Bronchial epithelial cell (primary cell): ENCODE data around the gene SYNE1. TPM values are rescaled to one million over a fixed set of nuclear protein-coding genes. Genes with fewer than 3 reads are reported as not detected.
"Not testable (repeated sequence)": the region's sequence is repeated elsewhere in the genome, so short reads cannot be mapped to it uniquely, and the experiment has no call there.

ENCODE experiments used
- DNase-seq: peaks from one replicate; pipeline ENCODE4 v3.0.0-alpha.2; 2010; ENCODE audit warnings: low read depth
- FAIRE-seq: peaks from 2 replicates; lab custom pipeline; 2011; peaks lifted over from hg19 to GRCh38; lab: Jason Lieb, UNC
- H3K27me3 ChIP-seq: 2 replicates; pipeline ENCODE4 v1.5.1; 2011; ENCODE audit warnings: low read length; ENCODE audit not compliant: control insufficient read depth, insufficient read depth
- H3K36me3 ChIP-seq: 2 replicates; pipeline ENCODE4 v1.5.1; 2011; ENCODE audit warnings: low read length; ENCODE audit not compliant: control insufficient read depth, insufficient read depth
- H3K4me3 ChIP-seq: 2 replicates; pipeline ENCODE4 v1.5.1; 2011; ENCODE audit warnings: mild to moderate bottlenecking, low read depth, low read length, control low read depth
- CTCF ChIP-seq: IDR thresholded peaks from 2 replicates; pipeline ENCODE4 v1.5.1; 2011; ENCODE audit warnings: mild to moderate bottlenecking, moderate library complexity, low read length, control low read depth, inconsistent platforms; ENCODE audit not compliant: insufficient read depth, severe bottlenecking
- total RNA-seq: library from RNA; depleted of rRNA; stranded (reverse); fragments of >200 nt; gene quantifications from 2 replicates; pipeline ENCODE4 v1.2.1, GENCODE V29; 2014

The SYNE1 gene
- total RNA-seq, 1 donor from 2014 or later: 15.8 TPM

- no peak for DNase-seq
- Histone ChIP-seq H3K36me3 (no peaks in the 10 kb centered on the region), H3K4me3 (no peak overlapping the region), H3K27me3 (no peaks in the 10 kb centered on the region)
- no peak for TF ChIP-seq CTCF
- FAIRE-seq: no peak
Measured at GRCh38 chr6:152441902-152442301, 195.3 kb downstream of the SYNE1 start.

DNA sequence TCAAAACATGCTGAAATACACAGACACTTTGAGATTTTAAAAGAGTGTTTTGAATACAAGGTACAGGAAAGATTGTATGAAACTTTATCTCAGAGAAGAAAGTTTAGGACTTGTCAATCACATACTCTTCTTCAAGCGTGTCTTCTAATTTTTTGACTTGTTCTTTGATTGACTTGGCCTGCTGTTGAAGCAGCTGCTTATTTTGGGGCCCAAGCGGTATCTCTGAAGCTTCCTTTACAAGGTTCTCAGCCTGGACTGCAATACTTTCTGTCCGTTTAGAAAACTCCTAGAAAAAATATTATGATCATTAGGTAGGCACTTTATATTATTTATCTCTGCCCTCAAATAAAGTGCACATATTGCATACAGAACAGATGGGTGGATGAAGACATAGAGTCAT, 201.3 kb downstream of the SYNE1 start:
- no peaks in the 10 kb centered on the region for H3K36me3 ChIP-seq
- no peak for TF ChIP-seq CTCF
- DNase-seq (no peak), FAIRE-seq (no peak)
- no peak overlapping the region for H3K4me3 ChIP-seq
- H3K27me3 ChIP-seq: no peaks in the 10 kb centered on the region

GRCh38 chr6:152432758-152433157, 204.4 kb downstream of the SYNE1 start:
- FAIRE-seq (no peak), DNase-seq (no peak)
- no peak for TF ChIP-seq CTCF
- Histone ChIP-seq H3K36me3 (no peaks in the 10 kb centered on the region), H3K27me3 (no peaks in the 10 kb centered on the region), H3K4me3 (no peak overlapping the region)

GRCh38 chr6:152428126-152428525, 209.0 kb downstream of the SYNE1 start:
- Histone ChIP-seq H3K4me3 (no peak overlapping the region), H3K27me3 (no peaks in the 10 kb centered on the region), H3K36me3 (no peaks in the 10 kb centered on the region)
- TF ChIP-seq CTCF: no peak
- FAIRE-seq (peak; percentile 68), DNase-seq (no peak)

- H3K27me3 ChIP-seq: no peaks in the 10 kb centered on the region
- H3K36me3 ChIP-seq: no peaks in the 10 kb centered on the region
- no peak overlapping the region for H3K4me3 ChIP-seq
- FAIRE-seq: no peak
- DNase-seq: no peak
- TF ChIP-seq CTCF: no peak
Measured at GRCh38 chr6:152426276-152426675, 210.9 kb downstream of the SYNE1 start.

- peak; percentile 13 for FAIRE-seq
- no peak for TF ChIP-seq CTCF
- H3K27me3 ChIP-seq: no peaks in the 10 kb centered on the region
- H3K36me3 ChIP-seq: no peaks in the 10 kb centered on the region
- no peak for DNase-seq
- no peak overlapping the region for H3K4me3 ChIP-seq
Measured at GRCh38 chr6:152423216-152424103, 213.7 kb downstream of the SYNE1 start.

- not testable (repeated sequence) for FAIRE-seq, H3K36me3 ChIP-seq, H3K27me3 ChIP-seq, H3K4me3 ChIP-seq, DNase-seq
Measured at GRCh38 chr6:152421496-152421895, 215.7 kb downstream of the SYNE1 start.
